Heart left ventricle (tissue), 16 donors: ENCODE data around the gene GPRASP3. TPM values are rescaled to one million over a fixed set of nuclear protein-coding genes. Genes with fewer than 3 reads are reported as not detected.
A peak's percentile ranks its signal among the peaks of the same experiment; 100 is the strongest.
"Not testable (repeated sequence)": the region's sequence is repeated elsewhere in the genome, so short reads cannot be mapped to it uniquely, and the experiment has no call there.

ENCODE experiments used
- ATAC-seq, 4 donors: fragments of 200-7000 bp; cut with Tn5 transposase; one replicate each; pipeline ENCODE4 v1.9.1; 2020 to 2022; ENCODE audit warnings: moderate library complexity in 4 of 4, mild to moderate bottlenecking in 3 of 4, moderate number of reproducible peaks in 1 of 4
- DNase-seq, 5 donors: peaks; one replicate each; pipeline ENCODE4 v3.0.0-alpha.2; 2020
- H3K27ac ChIP-seq, 12 donors: fragments of 200-600 bp; sonication (generic) in 4 of 12; one replicate each; pipeline versions ENCODE4 v1.5.0 to v1.8.0; 2016 to 2022; ENCODE audit warnings: mild to moderate bottlenecking in 2 of 12
- H3K27me3 ChIP-seq, 9 donors: fragments of 200-600 bp; sonication (generic) in 2 of 9; one replicate each; pipeline versions ENCODE4 v1.5.1 to v1.8.0; 2016 to 2022; ENCODE audit warnings: mild to moderate bottlenecking in 3 of 9
- H3K36me3 ChIP-seq, 9 donors: fragments of 200-600 bp; sonication (generic) in 2 of 9; one replicate each; pipeline versions ENCODE4 v1.5.0 to v1.8.0; 2018 to 2022; ENCODE audit warnings: mild to moderate bottlenecking in 2 of 9
- H3K4me1 ChIP-seq, 12 donors: fragments of 200-600 bp; sonication (generic) in 4 of 12; one replicate each; pipeline versions ENCODE4 v1.5.0 to v1.8.0; 2016 to 2022; ENCODE audit warnings: mild to moderate bottlenecking in 3 of 12
- H3K4me3 ChIP-seq, 12 donors: fragments of 200-600 bp; sonication (generic) in 4 of 12; one replicate each; pipeline versions ENCODE4 v1.5.0 to v1.8.0; 2017 to 2022; ENCODE audit warnings: mild to moderate bottlenecking in 9 of 12, moderate library complexity in 4 of 12
- H3K9me3 ChIP-seq, 12 donors: fragments of 200-600 bp; sonication (generic) in 4 of 12; one replicate each; pipeline versions ENCODE4 v1.5.0 to v1.8.0; 2016 to 2022; ENCODE audit warnings: mild to moderate bottlenecking in 1 of 12
- POLR2A ChIP-seq, 2 donors: fragments of 450-650 bp; IDR thresholded peaks; one replicate each; pipeline ENCODE4 v1.6.1; 2017; ENCODE audit warnings: antibody characterized with exemption in 2 of 2, mild to moderate bottlenecking in 2 of 2, moderate library complexity in 2 of 2
- WGBS, 4 donors: extraction: QIAGEN DNeasy Blood & Tissue Kit in 2 of 4; methylation state at CpG; one replicate each; pipeline versions ENCODE4 v1.1.5 to v1.1.7; 2013 to 2018; 5-methylcytosine and 5-hydroxymethylcytosine counted together
- intact Hi-C, 10 donors: fragments of 100-400 bp; cut with DNase I; formaldehyde crosslinking; loops; one replicate each; pipeline versions ENCODE4 v1.11.1 to v1.14.2; 2022
- long read RNA-seq, 3 donors: library from polyadenylated mRNA; unstranded; transcript quantifications; one replicate each; pipeline ENCODE4 v2.0.0, GENCODE V29; 2020 to 2021
- polyA plus RNA-seq, 2 donors: library from polyadenylated mRNA; stranded (reverse); fragments of 200-250 nt; gene quantifications; one replicate each; pipeline ENCODE4 v1.2.3, GENCODE V29; 2013
- total RNA-seq, 9 donors: library from RNA; depleted of rRNA in 2 of 9; stranded (reverse); fragments of >200 nt in 2 of 9; fragmentation: NEBNext Ultra II Directional in 3 of 9; extraction: Animal tissue kit (Norgen Biotek cat#: 25700) in 3 of 9; gene quantifications; one replicate each; pipeline versions ENCODE4 v1.1.0 to v1.2.4, GENCODE V29; 2016 to 2023
- TF ChIP-seq, protein P1 (sequence below), 12 donors: fragments of 200-600 bp; sonication (generic) in 4 of 12; IDR thresholded peaks; one replicate each; pipeline versions ENCODE4 v1.5.0 to v1.8.0; 2018 to 2022; ENCODE audit warnings: antibody characterized with exemption in 12 of 12, mild to moderate bottlenecking in 5 of 12
- donor health status: ischemic (EF 13 %, LVEDD 7.1; RV severe dilation, severe dysfunction).
- donor health status: healthy with polysubstance abuse.
- donor health status: DM: no; HTN: yes; CAD: no.
- donor health status: DM: no; HTN: no; CAD: no.
- donor health status: ischemic (EF 25% LVEDD 6.9; RV normal size, moderate dysfunction).
- donor health status: ischemic (EF 25% LVEDD 5.7; RV mildly dilated, moderate dysfunction).
- donor health status: healthy.
- donor health status: DM: yes; HTN: yes; CAD: no.
- donor health status: ischemic (EF 35%, LVEDD 5.7; RV mildly dilated, moderate dysfunction).
- donor health status: nonischemic (EF 11% LVEDD 7.7; RV severe dilation, severe dysfunction).
- donor health status: DM: yes; HTN: yes; CAD: no.
- donor health status: PGD.
- donor health status: ischemic (EF 29% LVEDD 5.4; RV normal size, mild dysfunction).
- donor health status: nonischemic (EF 23%, LVEDD 6.1; RV moderate dilation, normal function).

Gene GPRASP3, protein sequence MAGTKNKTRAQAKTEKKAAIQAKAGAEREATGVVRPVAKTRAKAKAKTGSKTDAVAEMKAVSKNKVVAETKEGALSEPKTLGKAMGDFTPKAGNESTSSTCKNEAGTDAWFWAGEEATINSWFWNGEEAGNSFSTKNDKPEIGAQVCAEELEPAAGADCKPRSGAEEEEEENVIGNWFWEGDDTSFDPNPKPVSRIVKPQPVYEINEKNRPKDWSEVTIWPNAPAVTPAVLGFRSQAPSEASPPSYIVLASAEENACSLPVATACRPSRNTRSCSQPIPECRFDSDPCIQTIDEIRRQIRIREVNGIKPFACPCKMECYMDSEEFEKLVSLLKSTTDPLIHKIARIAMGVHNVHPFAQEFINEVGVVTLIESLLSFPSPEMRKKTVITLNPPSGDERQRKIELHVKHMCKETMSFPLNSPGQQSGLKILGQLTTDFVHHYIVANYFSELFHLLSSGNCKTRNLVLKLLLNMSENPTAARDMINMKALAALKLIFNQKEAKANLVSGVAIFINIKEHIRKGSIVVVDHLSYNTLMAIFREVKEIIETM
- total RNA-seq (1 to 10 TPM; 3.1 to 9.6 (median 5.4) TPM), polyA plus RNA-seq (1 to 10 TPM; 1.1 to 2.3 TPM)
- long read RNA-seq, donor 1, partial matches to known transcripts: 0 of 5 reads
- long read RNA-seq, donor 1, other reads (novel, unspliced or antisense): 4 of 5 reads
- long read RNA-seq, donor 2, full-length matches to known transcripts: 2 of 9 reads
- long read RNA-seq, donor 2, partial matches to known transcripts: 0 of 9 reads
- long read RNA-seq, donor 2, other reads (novel, unspliced or antisense): 7 of 9 reads
- long read RNA-seq, donor 3, partial matches to known transcripts: 0 of 1 reads
- long read RNA-seq, donor 3, other reads (novel, unspliced or antisense): 1 of 1 reads

GRCh38 chrX:102720237-102721168 lies at the start of gene GPRASP3:
Gene GPRASP3, plus strand, starts transcription at chrX:102720743. Its CDS starts 28,253 bp downstream, at chrX:102748996.
- ATAC-seq: peak; percentile 95 to 98 (median 96)
- Histone ChIP-seq H3K27me3 (peaks cover 0 to 3% (median 0%) of the 10 kb centered on the region in 9 donors), H3K27ac (peak within 1 kb of the TSS in 6 of 12 donors; percentile 18 to 68 (median 34)), H3K9me3 (no peaks in the 10 kb centered on the region), H3K36me3 (no peaks in the 10 kb centered on the region), H3K4me1 (peaks cover 0 to 7% (median 0%) of the 10 kb centered on the region in 12 donors), H3K4me3 (peak within 1 kb of the TSS; percentile 18 to 69 (median 53))
- 5 to 34% (median 18%) methylated on average over 18 to 31 of the region's 31 CpGs for WGBS, 4 donors
- TF ChIP-seq, protein P1, sequence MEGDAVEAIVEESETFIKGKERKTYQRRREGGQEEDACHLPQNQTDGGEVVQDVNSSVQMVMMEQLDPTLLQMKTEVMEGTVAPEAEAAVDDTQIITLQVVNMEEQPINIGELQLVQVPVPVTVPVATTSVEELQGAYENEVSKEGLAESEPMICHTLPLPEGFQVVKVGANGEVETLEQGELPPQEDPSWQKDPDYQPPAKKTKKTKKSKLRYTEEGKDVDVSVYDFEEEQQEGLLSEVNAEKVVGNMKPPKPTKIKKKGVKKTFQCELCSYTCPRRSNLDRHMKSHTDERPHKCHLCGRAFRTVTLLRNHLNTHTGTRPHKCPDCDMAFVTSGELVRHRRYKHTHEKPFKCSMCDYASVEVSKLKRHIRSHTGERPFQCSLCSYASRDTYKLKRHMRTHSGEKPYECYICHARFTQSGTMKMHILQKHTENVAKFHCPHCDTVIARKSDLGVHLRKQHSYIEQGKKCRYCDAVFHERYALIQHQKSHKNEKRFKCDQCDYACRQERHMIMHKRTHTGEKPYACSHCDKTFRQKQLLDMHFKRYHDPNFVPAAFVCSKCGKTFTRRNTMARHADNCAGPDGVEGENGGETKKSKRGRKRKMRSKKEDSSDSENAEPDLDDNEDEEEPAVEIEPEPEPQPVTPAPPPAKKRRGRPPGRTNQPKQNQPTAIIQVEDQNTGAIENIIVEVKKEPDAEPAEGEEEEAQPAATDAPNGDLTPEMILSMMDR (IDR thresholded peaks at IDR 0.05): no peak
- no peak for TF ChIP-seq POLR2A (IDR thresholded peaks at IDR 0.05)
- peak; percentile 69 to 81 (median 77) for DNase-seq
- intact Hi-C loops: loop anchor here in 1 of 10 donors (10.0 kb wide), 1 partner anchor 114 kb away; no protein-coding TSS in a partner anchor

GRCh38 chrX:102672856-102673255 lies 47.7 kb upstream of the GPRASP3 start:
- ATAC-seq (peak in 1 of 4 donors; percentile 41), DNase-seq (no peak)
- Histone ChIP-seq H3K36me3 (no peaks in the 10 kb centered on the region), H3K27ac (no peak overlapping the region), H3K4me1 (peaks cover 0 to 3% (median 0%) of the 10 kb centered on the region in 12 donors), H3K27me3 (no peaks in the 10 kb centered on the region), H3K9me3 (peaks cover 0 to 4% (median 0%) of the 10 kb centered on the region in 12 donors), H3K4me3 (no peak overlapping the region)
- intact Hi-C loops: no loop called here
- TF ChIP-seq POLR2A (IDR thresholded peaks at IDR 0.05): no peak
- TF ChIP-seq, protein P1 (IDR thresholded peaks at IDR 0.05): no peak
- WGBS, 4 donors: 21 to 31% (median 26%) methylated on average over 3 of the region's 3 CpGs

DNA sequence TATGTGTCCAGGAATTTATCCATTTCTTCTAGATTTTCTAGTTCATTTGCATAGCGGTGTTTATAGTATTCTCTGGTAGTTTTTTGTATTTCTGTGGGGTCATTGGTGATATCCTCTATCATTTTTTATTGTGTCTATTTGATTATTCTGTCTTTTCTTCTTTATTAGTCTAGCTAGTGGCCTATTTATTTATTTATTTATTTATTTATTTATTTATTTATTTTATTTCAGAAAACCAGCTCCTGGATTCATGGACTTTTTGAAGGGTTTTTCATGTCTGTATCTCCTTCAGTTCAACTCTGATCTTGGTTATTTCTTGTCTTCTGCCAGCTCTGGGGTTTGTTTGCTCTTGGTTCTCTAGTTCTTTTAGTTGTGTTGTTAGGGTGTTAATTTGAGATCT lies 43.1 kb upstream of the GPRASP3 start:
- intact Hi-C loops, H3K27ac ChIP-seq, DNase-seq, H3K4me3 ChIP-seq, H3K27me3 ChIP-seq, H3K4me1 ChIP-seq, ATAC-seq, H3K36me3 ChIP-seq: not testable (repeated sequence)
- WGBS, 4 donors: 67 to 97% (median 86%) methylated on average over 1 of the region's 1 CpG
- H3K9me3 ChIP-seq: peaks cover 0 to 23% (median 9%) of the 10 kb centered on the region in 12 donors
